ENCODE data around the gene SLC25A43.
"Not testable (repeated sequence)": the region's sequence is repeated elsewhere in the genome, so short reads cannot be mapped to it uniquely, and the experiment has no call there.

SLC25A43 gene

DNA sequence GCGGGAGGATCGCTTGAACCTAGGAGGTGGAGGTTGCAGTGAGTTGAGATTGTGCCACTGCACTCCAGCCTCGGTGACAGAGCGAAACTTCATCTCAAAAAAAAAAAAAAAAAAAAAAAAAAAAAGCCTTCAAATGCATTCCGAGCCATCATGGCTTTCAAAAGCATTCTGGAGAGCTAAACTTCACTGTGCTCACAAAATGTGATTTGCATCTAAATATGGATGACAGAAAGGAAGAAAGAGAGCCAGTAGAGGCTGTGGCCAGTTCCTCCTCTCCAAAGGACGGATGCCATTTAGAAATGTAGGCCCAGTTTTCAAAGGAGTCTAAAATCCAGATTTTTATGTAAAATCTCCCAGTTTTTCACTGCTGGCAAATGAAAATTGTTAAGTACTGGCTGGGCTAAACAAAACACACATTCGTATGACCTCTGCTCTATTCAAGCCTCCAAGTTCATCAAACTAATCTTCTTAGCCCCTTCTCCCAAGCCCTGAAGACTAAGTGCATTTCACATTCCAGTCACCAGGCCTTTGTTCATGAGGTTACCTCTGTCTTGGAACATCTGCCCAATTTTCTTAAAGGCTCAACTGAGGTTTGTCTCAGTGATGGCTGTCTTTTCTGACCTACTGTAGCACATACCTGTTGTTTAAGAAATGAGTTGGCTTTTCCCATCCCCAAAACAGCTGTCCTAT lies 22.0 kb downstream of the SLC25A43 start:
- no peak overlapping the region for H3K4me3 ChIP-seq (ENCODE audit: low read depth, low read length)
- DNase-seq (ENCODE audit: low read depth) = no peak
- TF ChIP-seq, protein P1, sequence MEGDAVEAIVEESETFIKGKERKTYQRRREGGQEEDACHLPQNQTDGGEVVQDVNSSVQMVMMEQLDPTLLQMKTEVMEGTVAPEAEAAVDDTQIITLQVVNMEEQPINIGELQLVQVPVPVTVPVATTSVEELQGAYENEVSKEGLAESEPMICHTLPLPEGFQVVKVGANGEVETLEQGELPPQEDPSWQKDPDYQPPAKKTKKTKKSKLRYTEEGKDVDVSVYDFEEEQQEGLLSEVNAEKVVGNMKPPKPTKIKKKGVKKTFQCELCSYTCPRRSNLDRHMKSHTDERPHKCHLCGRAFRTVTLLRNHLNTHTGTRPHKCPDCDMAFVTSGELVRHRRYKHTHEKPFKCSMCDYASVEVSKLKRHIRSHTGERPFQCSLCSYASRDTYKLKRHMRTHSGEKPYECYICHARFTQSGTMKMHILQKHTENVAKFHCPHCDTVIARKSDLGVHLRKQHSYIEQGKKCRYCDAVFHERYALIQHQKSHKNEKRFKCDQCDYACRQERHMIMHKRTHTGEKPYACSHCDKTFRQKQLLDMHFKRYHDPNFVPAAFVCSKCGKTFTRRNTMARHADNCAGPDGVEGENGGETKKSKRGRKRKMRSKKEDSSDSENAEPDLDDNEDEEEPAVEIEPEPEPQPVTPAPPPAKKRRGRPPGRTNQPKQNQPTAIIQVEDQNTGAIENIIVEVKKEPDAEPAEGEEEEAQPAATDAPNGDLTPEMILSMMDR (IDR thresholded peaks at IDR 0.05; ENCODE audit: control insufficient read depth, extremely low read depth, insufficient read depth) = no peak

DNA sequence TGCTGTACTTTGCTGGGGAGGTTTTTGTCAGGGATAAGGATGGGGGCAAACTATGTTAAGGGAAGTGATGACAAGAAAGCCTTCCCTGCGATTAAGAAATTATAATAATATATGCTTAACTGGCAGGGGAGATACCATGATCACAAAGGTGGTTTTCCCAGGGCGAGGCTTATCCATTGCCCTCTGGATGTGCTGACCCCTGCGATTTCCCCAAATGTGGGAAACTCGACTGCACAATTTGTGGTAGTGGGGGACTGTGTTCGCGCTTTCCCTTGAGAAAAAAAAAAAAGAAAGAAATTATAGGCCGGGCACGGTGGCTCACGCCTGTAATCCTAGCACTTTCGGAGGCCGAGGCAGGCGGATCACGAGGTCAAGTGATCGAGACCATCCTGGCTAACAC lies 24.5 kb downstream of the SLC25A43 start:
- DNase-seq (ENCODE audit: low read depth) = peak; percentile 47
- H3K4me3 ChIP-seq (ENCODE audit: low read depth, low read length) = no peak overlapping the region
- TF ChIP-seq, protein P1 (IDR thresholded peaks at IDR 0.05; ENCODE audit: control insufficient read depth, extremely low read depth, insufficient read depth) = no peak

DNA sequence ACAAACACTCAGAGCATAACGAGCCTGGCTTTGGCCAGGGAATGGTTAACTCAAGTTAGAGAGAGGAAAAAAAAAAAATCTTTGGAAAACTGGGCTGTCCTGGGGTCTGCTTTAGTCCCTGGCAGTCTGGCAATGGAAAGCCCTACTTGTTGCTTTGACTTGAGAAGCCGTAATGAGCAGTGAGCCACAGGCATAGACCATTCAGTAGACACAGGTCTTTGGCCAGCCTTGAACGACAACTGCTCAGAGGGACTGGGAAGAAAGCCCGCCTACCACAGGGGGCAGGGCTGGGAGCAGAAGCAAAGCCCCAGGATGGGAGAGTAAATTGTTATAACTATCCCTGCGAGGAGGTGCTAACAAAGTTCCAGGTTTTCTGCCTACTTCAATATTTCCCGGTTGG lies 25.9 kb downstream of the SLC25A43 start:
- no peak for DNase-seq (ENCODE audit: low read depth)
- no peak overlapping the region for H3K4me3 ChIP-seq (ENCODE audit: low read depth, low read length)
- TF ChIP-seq, protein P1 (IDR thresholded peaks at IDR 0.05; ENCODE audit: control insufficient read depth, extremely low read depth, insufficient read depth) = no peak

DNA sequence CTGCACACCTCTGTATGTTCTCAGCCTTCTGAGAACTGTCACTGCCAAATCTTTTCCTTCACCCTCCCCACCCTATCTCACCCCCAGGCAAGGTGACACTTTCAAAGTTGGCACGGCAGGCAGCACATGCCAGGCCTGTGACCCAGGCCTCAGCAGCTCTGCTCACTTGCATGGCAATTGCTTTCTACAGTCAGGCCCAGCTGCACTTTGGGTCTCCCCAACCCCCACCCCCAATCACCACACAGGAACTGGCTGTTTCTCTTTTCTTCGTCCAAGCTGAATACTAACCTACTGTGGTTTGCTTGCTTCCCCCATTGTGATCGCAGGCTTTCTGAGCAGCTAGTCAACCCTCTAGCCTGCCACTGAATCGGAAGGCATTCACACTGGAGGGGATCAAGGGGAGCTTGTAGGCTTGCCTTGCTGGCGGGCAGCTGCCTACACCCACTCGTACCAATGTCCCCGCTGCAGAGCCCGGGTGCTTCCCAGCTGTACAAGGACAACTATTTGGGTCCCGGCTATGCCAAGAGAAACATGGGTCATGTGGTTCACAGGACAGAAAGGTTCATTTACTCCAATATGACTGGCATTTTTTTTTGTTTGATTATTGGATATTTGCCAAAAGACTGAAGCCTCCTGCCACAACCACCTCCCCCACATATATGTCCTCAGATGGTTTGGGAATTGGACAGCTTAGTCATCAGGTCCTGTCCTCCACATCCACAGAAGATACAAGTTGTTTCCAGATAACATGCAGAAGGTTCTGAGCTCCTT lies 28.1 kb downstream of the SLC25A43 start:
- H3K4me3 ChIP-seq (ENCODE audit: low read depth, low read length) = no peak overlapping the region
- no peak for DNase-seq (ENCODE audit: low read depth)
- TF ChIP-seq, protein P1 (IDR thresholded peaks at IDR 0.05; ENCODE audit: control insufficient read depth, extremely low read depth, insufficient read depth) = no peak

DNA sequence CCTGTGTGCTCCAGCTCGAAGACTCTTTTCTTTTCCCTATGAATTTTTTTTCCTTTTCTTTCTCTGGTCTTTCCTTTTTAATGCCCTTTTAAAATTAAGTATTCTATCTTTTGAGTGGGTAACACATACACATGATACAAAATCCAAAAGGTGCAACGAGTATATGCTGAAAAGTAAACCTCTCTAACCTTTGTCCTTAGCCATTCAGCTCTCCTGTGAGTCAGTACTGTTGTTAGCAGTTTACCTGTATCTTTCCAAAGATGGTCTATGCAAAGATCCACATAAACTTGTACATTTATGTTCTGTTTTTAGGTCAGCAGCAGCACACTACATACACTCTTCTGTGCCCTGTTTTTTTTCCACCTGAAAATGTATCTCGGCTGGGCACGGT lies 28.7 kb downstream of the SLC25A43 start:
- H3K4me3 ChIP-seq (ENCODE audit: low read depth, low read length) = no peak overlapping the region
- DNase-seq (ENCODE audit: low read depth) = no peak
- TF ChIP-seq, protein P1 (IDR thresholded peaks at IDR 0.05; ENCODE audit: control insufficient read depth, extremely low read depth, insufficient read depth) = no peak

DNA sequence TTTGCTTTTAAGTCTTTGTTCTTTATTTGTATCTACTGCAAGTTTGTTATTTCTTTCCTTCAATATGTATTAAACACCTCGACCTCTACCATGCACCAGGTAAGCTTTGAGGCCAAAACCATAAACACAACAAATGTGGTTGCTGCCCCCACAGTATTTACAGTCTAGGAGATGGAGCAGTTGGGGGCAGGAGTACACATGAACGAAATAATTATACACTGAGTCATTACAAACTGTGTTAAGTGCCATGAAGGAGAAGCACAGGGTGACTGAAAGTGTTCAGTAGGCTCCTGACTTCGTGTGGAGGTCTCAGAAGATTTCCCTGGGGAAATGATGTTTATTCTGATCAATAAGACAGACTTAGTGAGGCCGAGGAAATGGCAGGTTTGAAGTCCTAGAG lies 30.3 kb downstream of the SLC25A43 start:
- TF ChIP-seq, protein P1 (IDR thresholded peaks at IDR 0.05; ENCODE audit: control insufficient read depth, extremely low read depth, insufficient read depth) = no peak
- no peak for DNase-seq (ENCODE audit: low read depth)
- no peak overlapping the region for H3K4me3 ChIP-seq (ENCODE audit: low read depth, low read length)

DNA sequence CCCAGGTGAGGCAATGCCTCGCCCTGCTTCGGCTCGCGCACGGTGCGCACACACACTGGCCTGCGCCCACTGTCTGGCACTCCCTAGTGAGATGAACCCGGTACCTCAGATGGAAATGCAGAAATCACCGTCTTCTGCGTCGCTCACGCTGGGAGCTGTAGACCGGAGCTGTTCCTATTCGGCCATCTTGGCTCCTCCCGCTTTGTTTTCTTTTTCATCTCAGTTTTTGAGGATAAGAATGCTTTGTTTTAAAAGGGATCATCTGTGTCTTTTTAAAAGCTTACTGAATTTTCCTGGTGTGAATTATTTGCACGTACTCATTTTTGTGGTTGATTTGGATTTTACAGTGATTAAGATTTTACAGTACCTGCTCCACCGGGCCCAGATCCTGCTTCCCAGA lies 42.2 kb downstream of the SLC25A43 start:
- H3K4me3 ChIP-seq (ENCODE audit: low read depth, low read length) = not testable (repeated sequence)

More for the DNA sequence above, 42.2 kb downstream of the SLC25A43 start:
- not testable (repeated sequence) for DNase-seq (ENCODE audit: low read depth)
